ENCODE data around the gene HEG1.

- TF ChIP-seq CTCF (conservative IDR thresholded peaks at IDR 0.05; ENCODE audit: low read depth, low read length) (no peak), EZH2 (IDR thresholded peaks at IDR 0.05; ENCODE audit: low read length, unreplicated experiment) (no peak)
Observed at GRCh38 chr3:124927574-124928045, 128.2 kb downstream of the HEG1 start.
